ENCODE data around the gene SLC16A5.
"Not testable (repeated sequence)": the region's sequence is repeated elsewhere in the genome, so short reads cannot be mapped to it uniquely, and the experiment has no call there.

- TF ChIP-seq, protein P1, sequence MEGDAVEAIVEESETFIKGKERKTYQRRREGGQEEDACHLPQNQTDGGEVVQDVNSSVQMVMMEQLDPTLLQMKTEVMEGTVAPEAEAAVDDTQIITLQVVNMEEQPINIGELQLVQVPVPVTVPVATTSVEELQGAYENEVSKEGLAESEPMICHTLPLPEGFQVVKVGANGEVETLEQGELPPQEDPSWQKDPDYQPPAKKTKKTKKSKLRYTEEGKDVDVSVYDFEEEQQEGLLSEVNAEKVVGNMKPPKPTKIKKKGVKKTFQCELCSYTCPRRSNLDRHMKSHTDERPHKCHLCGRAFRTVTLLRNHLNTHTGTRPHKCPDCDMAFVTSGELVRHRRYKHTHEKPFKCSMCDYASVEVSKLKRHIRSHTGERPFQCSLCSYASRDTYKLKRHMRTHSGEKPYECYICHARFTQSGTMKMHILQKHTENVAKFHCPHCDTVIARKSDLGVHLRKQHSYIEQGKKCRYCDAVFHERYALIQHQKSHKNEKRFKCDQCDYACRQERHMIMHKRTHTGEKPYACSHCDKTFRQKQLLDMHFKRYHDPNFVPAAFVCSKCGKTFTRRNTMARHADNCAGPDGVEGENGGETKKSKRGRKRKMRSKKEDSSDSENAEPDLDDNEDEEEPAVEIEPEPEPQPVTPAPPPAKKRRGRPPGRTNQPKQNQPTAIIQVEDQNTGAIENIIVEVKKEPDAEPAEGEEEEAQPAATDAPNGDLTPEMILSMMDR (IDR thresholded peaks at IDR 0.05) = not testable (repeated sequence)
- not testable (repeated sequence) for TF ChIP-seq POLR2A (IDR thresholded peaks at IDR 0.05)
Measured at GRCh38 chr17:75127936-75128335, 40.2 kb downstream of the SLC16A5 start.
